ENCODE measurements around the gene SPATA2L. TPM values are rescaled to one million over a fixed set of nuclear protein-coding genes. Genes with fewer than 3 reads are reported as not detected.

SPATA2L gene
- polyA plus RNA-seq, 1 donor (not counting 4 experiments of a cell fraction or from before 2014, with no cell fraction given) = 1.7 TPM

- FAIRE-seq (no peak), DNase-seq (ENCODE audit: low read depth, low spot score) (no peak)
- dilution Hi-C loops (cut with MboI; ENCODE audit: extremely low pct_ligation_motif_present, low sequenced_read_pairs) = no loop called here
- Histone ChIP-seq H3K9me1 (ENCODE audit: control insufficient read depth, extremely low read depth, insufficient read depth, low read length) (no peaks in the 10 kb centered on the region), H3K9ac (ENCODE audit: control insufficient read depth, extremely low read depth, insufficient read depth, low read length) (no peak overlapping the region), H3K9me3 (ENCODE audit: control insufficient read depth, low read depth, low read length) (no peaks in the 10 kb centered on the region), H3K4me3 (ENCODE audit: control insufficient read depth in 2 of 3, extremely low read depth in 1 of 3, insufficient read depth in 2 of 3, low read depth in 1 of 3, low read length in 3 of 3) (no peak overlapping the region), H4K20me1 (ENCODE audit: control insufficient read depth, extremely low read depth, insufficient read depth, low read length) (no peaks in the 10 kb centered on the region), H3K4me1 (ENCODE audit: control insufficient read depth, extremely low read depth, insufficient read depth, low read length) (peaks cover 8% of the 10 kb centered on the region), H3K4me2 (ENCODE audit: control insufficient read depth, extremely low read depth, insufficient read depth, low read depth, low read length) (no peak overlapping the region), H2AFZ (ENCODE audit: control insufficient read depth, low read length) (no peak overlapping the region), H3K27me3 (ENCODE audit: control insufficient read depth, extremely low read depth, insufficient read depth, low read length) (no peaks in the 10 kb centered on the region), H3K27ac (ENCODE audit: control insufficient read depth, insufficient read depth, low read length) (no peak overlapping the region), H3K36me3 (ENCODE audit: control insufficient read depth in 2 of 2, extremely low read depth in 1 of 2, insufficient read depth in 2 of 2, low read length in 2 of 2) (peaks cover 33 to 49% of the 10 kb centered on the region in 2 experiments), H3K79me2 (ENCODE audit: control insufficient read depth, insufficient read depth, low read length) (peaks cover 23% of the 10 kb centered on the region)
- TF ChIP-seq, protein P1, sequence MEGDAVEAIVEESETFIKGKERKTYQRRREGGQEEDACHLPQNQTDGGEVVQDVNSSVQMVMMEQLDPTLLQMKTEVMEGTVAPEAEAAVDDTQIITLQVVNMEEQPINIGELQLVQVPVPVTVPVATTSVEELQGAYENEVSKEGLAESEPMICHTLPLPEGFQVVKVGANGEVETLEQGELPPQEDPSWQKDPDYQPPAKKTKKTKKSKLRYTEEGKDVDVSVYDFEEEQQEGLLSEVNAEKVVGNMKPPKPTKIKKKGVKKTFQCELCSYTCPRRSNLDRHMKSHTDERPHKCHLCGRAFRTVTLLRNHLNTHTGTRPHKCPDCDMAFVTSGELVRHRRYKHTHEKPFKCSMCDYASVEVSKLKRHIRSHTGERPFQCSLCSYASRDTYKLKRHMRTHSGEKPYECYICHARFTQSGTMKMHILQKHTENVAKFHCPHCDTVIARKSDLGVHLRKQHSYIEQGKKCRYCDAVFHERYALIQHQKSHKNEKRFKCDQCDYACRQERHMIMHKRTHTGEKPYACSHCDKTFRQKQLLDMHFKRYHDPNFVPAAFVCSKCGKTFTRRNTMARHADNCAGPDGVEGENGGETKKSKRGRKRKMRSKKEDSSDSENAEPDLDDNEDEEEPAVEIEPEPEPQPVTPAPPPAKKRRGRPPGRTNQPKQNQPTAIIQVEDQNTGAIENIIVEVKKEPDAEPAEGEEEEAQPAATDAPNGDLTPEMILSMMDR (optimal IDR thresholded peaks at IDR 0.05 in 1 of 3, IDR thresholded peaks at IDR 0.05 in 1 of 3, conservative IDR thresholded peaks at IDR 0.05 in 1 of 3; ENCODE audit: extremely low read depth in 1 of 3, insufficient read depth in 2 of 3, low read length in 3 of 3) = no peak
- no peak for TF ChIP-seq EZH2 (IDR thresholded peaks at IDR 0.05; ENCODE audit: low read length)
Observed at GRCh38 chr16:89691986-89692569, 9.4 kb downstream of the SPATA2L start.

GRCh38 chr16:89691231-89691985 is 10.1 kb downstream of the SPATA2L start:
- dilution Hi-C loops (cut with MboI; ENCODE audit: extremely low pct_ligation_motif_present, low sequenced_read_pairs) = no loop called here
- H3K36me3 ChIP-seq (ENCODE audit: control insufficient read depth in 2 of 2, extremely low read depth in 1 of 2, insufficient read depth in 2 of 2, low read length in 2 of 2) = peaks cover 33 to 49% of the 10 kb centered on the region in 2 experiments
- peaks cover 24% of the 10 kb centered on the region for H3K79me2 ChIP-seq (ENCODE audit: control insufficient read depth, insufficient read depth, low read length)
- TF ChIP-seq, protein P1 (optimal IDR thresholded peaks at IDR 0.05 in 1 of 3, IDR thresholded peaks at IDR 0.05 in 1 of 3, conservative IDR thresholded peaks at IDR 0.05 in 1 of 3; ENCODE audit: extremely low read depth in 1 of 3, insufficient read depth in 2 of 3, low read length in 3 of 3) = no peak
- no peak for TF ChIP-seq EZH2 (IDR thresholded peaks at IDR 0.05; ENCODE audit: low read length)
- H2AFZ ChIP-seq (ENCODE audit: control insufficient read depth, low read length) = no peak overlapping the region
- H4K20me1 ChIP-seq (ENCODE audit: control insufficient read depth, extremely low read depth, insufficient read depth, low read length) = no peaks in the 10 kb centered on the region
- no peak for DNase-seq (ENCODE audit: low read depth, low spot score)
- no peak for FAIRE-seq
- no peak overlapping the region for H3K4me2 ChIP-seq (ENCODE audit: control insufficient read depth, extremely low read depth, insufficient read depth, low read depth, low read length)
- H3K4me1 ChIP-seq (ENCODE audit: control insufficient read depth, extremely low read depth, insufficient read depth, low read length) = peaks cover 8% of the 10 kb centered on the region
- H3K27me3 ChIP-seq (ENCODE audit: control insufficient read depth, extremely low read depth, insufficient read depth, low read length) = no peaks in the 10 kb centered on the region
- no peak overlapping the region for H3K4me3 ChIP-seq (ENCODE audit: control insufficient read depth in 2 of 3, extremely low read depth in 1 of 3, insufficient read depth in 2 of 3, low read depth in 1 of 3, low read length in 3 of 3)
- H3K27ac ChIP-seq (ENCODE audit: control insufficient read depth, insufficient read depth, low read length) = no peak overlapping the region
- H3K9me3 ChIP-seq (ENCODE audit: control insufficient read depth, low read depth, low read length) = no peaks in the 10 kb centered on the region
- no peaks in the 10 kb centered on the region for H3K9me1 ChIP-seq (ENCODE audit: control insufficient read depth, extremely low read depth, insufficient read depth, low read length)
- no peak overlapping the region for H3K9ac ChIP-seq (ENCODE audit: control insufficient read depth, extremely low read depth, insufficient read depth, low read length)
